Osteoblast (primary cell): ENCODE measurements around the gene ACTN3. TPM values are rescaled to one million over a fixed set of nuclear protein-coding genes. Genes with fewer than 3 reads are reported as not detected.
"Not testable (repeated sequence)": the region's sequence is repeated elsewhere in the genome, so short reads cannot be mapped to it uniquely, and the experiment has no call there.

Experiments
- DNase-seq: peaks from one replicate; pipeline ENCODE4 v3.0.0; 2011; ENCODE audit warnings: low spot score, mixed read lengths; ENCODE audit not compliant: insufficient read length; ENCODE audit errors: missing footprints
- H2AFZ ChIP-seq: 2 replicates; pipeline ENCODE4 v1.6.0; 2011; ENCODE audit warnings: mild to moderate bottlenecking, low read length
- H3K27ac ChIP-seq: 2 replicates; pipeline ENCODE4 v1.5.1; 2011; ENCODE audit warnings: mild to moderate bottlenecking, low read depth, low read length, moderate library complexity
- H3K27me3 ChIP-seq: 2 replicates; pipeline ENCODE4 v1.6.0; 2012; ENCODE audit warnings: mild to moderate bottlenecking, control low read depth, inconsistent platforms, low read length, moderate library complexity; ENCODE audit not compliant: insufficient read depth
- H3K36me3 ChIP-seq: 2 replicates; pipeline ENCODE4 v1.5.1; 2011; ENCODE audit warnings: mild to moderate bottlenecking, low read length, control low read depth, moderate library complexity; ENCODE audit not compliant: insufficient read depth
- H3K4me1 ChIP-seq: 2 replicates; pipeline ENCODE4 v1.5.1; 2011; ENCODE audit warnings: mild to moderate bottlenecking, low read length, control low read depth, moderate library complexity; ENCODE audit not compliant: insufficient read depth
- H3K4me2 ChIP-seq: 2 replicates; pipeline ENCODE4 v1.6.0; 2011; ENCODE audit warnings: mild to moderate bottlenecking, low read length; ENCODE audit not compliant: insufficient read depth
- H3K4me3 ChIP-seq: fragments of 200-600 bp; sonication (generic); 3 replicates; pipeline ENCODE4 v1.5.1; 2012; ENCODE audit warnings: mild to moderate bottlenecking, low read length, inconsistent platforms; ENCODE audit not compliant: insufficient read depth
- H3K79me2 ChIP-seq: 2 replicates; pipeline ENCODE4 v1.6.0; 2012; ENCODE audit warnings: mild to moderate bottlenecking, low read length, control low read depth, inconsistent platforms; ENCODE audit not compliant: insufficient read depth
- H3K9me3 ChIP-seq: 2 replicates; pipeline ENCODE4 v1.5.1; 2011; ENCODE audit warnings: low read depth, low read length, control low read depth
- H4K20me1 ChIP-seq: 2 replicates; pipeline ENCODE4 v1.6.0; 2012; ENCODE audit warnings: mild to moderate bottlenecking, low read length, control low read depth; ENCODE audit not compliant: insufficient read depth
- total RNA-seq: library from RNA; depleted of rRNA; stranded (reverse); fragments of >200 nt; gene quantifications from 2 replicates; pipeline ENCODE4 v1.2.3, GENCODE V29; 2012
- TF ChIP-seq, protein P1 (sequence below): IDR thresholded peaks from 2 replicates; pipeline ENCODE4 v1.5.1; 2011; ENCODE audit warnings: mild to moderate bottlenecking, low read depth, low read length, moderate library complexity; ENCODE audit errors: extremely low read depth

The ACTN3 gene
- total RNA-seq, 1 donor = under 0.01 TPM

DNA sequence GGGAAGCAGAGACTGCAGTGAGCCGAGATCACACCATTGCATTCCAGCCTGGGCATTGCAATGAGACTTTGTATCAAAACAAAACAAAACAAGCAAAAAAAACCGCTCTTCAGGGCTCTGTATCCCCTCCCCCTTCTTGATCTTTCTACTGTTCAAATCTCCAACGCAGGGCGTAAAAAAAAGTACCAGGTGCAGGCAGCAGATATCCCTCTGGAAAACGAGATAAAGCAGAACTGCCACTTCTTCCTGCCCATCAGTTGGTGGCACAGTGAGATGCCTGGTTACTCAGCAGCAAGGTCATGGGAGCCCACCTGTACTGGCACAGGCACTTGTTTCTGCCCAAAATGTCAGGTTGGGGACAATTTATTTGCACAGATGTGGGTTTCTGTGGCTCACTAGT lies 57.5 kb downstream of the ACTN3 start:
- no peaks in the 10 kb centered on the region for H3K27me3 ChIP-seq
- TF ChIP-seq, protein P1, sequence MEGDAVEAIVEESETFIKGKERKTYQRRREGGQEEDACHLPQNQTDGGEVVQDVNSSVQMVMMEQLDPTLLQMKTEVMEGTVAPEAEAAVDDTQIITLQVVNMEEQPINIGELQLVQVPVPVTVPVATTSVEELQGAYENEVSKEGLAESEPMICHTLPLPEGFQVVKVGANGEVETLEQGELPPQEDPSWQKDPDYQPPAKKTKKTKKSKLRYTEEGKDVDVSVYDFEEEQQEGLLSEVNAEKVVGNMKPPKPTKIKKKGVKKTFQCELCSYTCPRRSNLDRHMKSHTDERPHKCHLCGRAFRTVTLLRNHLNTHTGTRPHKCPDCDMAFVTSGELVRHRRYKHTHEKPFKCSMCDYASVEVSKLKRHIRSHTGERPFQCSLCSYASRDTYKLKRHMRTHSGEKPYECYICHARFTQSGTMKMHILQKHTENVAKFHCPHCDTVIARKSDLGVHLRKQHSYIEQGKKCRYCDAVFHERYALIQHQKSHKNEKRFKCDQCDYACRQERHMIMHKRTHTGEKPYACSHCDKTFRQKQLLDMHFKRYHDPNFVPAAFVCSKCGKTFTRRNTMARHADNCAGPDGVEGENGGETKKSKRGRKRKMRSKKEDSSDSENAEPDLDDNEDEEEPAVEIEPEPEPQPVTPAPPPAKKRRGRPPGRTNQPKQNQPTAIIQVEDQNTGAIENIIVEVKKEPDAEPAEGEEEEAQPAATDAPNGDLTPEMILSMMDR = no peak
- H3K4me2 ChIP-seq = no peak overlapping the region
- H3K79me2 ChIP-seq = peaks cover 3% of the 10 kb centered on the region
- H3K4me3 ChIP-seq = no peak overlapping the region
- DNase-seq = peak; percentile 30
- peaks cover 24% of the 10 kb centered on the region for H3K36me3 ChIP-seq
- H3K4me1 ChIP-seq = peaks cover 48% of the 10 kb centered on the region
- H3K27ac ChIP-seq = no peak overlapping the region
- H4K20me1 ChIP-seq = peaks cover 14% of the 10 kb centered on the region
- no peak overlapping the region for H2AFZ ChIP-seq
- H3K9me3 ChIP-seq = no peaks in the 10 kb centered on the region

DNA sequence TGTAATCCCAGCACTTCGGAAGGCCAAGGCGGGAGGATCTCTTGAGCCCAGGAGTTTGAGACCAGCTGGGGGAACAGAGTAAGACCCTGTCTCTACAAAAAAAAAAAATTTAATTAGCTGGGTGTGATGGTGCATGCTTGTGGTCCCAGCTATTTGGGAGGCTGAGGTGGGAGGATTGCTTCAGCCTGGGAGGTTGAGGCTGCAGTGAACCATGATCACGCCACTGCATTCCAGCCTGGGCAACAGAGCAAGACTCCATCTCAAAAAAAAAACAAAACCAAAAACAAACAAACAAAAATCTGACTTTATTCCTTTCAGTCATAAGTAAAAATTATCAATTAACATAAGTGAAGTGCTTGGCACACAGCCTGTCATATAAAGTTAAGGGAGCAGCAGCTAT lies 59.9 kb downstream of the ACTN3 start:
- H3K4me3 ChIP-seq, H2AFZ ChIP-seq, H3K9me3 ChIP-seq, H3K27me3 ChIP-seq, DNase-seq, H3K79me2 ChIP-seq: not testable (repeated sequence)
- Histone ChIP-seq H4K20me1 (peaks cover 10% of the 10 kb centered on the region), H3K27ac (peak overlapping the region; percentile 70), H3K4me1 (peaks cover 28% of the 10 kb centered on the region), H3K36me3 (peaks cover 15% of the 10 kb centered on the region), H3K4me2 (peak overlapping the region; percentile 29)

DNA sequence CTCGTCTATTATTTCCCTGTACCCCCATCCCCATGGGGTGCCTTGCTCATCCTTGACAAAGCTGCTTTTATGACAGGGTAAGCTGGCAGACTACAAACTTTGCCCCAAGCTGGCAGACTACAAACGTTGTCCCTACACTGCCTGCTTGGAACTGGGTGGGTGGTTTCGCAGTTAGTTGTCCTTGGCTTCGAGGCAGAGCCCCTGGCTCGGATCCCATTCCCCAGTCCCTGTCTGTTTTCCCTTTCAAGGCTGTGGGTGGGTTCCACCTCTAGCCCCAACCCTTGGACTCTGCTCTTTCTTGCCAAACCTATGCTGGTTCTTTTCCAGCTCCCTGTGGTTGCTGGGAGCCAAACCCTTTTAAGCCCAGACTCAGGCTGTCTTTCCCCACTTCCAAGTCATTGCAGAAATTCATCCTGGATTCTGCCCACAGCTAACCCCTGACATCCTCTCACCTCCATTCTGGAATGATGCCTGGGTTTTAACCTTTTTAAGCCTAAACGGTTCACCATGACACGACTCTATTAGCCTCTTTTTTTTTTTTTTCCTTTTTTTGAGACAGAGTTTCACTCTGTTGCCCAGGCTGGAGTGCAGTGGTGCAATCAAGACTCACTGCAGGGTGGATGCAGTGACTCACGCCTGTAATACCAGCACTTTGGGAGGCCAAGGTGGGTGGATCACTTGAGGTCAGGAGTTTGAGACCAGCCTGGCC lies 60.6 kb downstream of the ACTN3 start:
- Histone ChIP-seq H3K27me3 (no peaks in the 10 kb centered on the region), H2AFZ (no peak overlapping the region), H3K36me3 (peaks cover 15% of the 10 kb centered on the region), H4K20me1 (peaks cover 10% of the 10 kb centered on the region), H3K4me1 (peaks cover 21% of the 10 kb centered on the region), H3K9me3 (no peaks in the 10 kb centered on the region), H3K27ac (peak overlapping the region; percentile 70), H3K4me3 (no peak overlapping the region), H3K4me2 (peak overlapping the region; percentile 29), H3K79me2 (no peaks in the 10 kb centered on the region)
- peak; percentile 89 for DNase-seq
- TF ChIP-seq, protein P1 = no peak

DNA sequence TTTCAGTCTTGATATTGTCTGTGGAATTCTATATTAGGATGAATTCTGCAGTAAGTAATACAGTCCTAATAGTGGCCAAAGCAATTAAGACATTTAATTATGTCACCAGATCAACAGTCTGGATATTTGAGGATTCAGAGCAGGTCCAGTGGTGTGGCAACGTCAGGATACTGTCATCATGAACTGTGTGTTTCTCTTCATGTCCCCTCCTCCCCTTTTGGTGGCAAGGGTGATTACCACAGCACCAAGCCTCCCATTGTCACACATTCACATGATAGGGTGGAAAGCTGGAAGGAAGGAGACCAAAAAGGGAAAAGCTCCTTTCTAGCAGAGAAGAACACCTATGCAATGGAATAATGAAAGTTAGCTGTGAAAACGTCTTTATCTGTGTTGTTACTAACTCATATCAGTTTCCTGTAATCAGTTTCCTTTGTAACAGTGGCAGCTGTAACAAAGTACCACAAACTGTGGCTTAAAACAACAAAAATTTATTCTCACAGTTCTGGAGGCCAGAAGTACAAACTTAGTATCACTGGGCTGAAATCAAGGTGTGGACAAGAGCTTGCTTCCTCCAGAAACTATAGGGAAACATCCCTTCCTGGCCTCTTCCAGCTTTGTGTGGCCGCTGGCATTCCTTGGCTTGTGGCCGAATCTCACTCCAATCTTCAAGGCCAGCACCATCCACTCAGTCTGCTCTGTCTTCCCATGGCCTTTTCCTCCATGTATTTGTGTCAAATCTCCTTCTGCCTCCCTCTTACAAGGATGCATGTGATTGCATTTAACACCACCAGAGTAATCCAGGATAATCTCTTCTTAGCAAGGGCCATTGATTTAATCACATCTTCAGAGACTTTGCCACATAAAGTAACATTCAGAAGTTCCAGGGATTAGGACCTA lies 63.3 kb downstream of the ACTN3 start:
- no peak overlapping the region for H3K4me2 ChIP-seq
- H2AFZ ChIP-seq = no peak overlapping the region
- peaks cover 6% of the 10 kb centered on the region for H4K20me1 ChIP-seq
- no peaks in the 10 kb centered on the region for H3K9me3 ChIP-seq
- no peak overlapping the region for H3K27ac ChIP-seq
- no peak overlapping the region for H3K4me3 ChIP-seq
- DNase-seq = no peak
- no peaks in the 10 kb centered on the region for H3K27me3 ChIP-seq
- no peaks in the 10 kb centered on the region for H3K79me2 ChIP-seq
- peaks cover 13% of the 10 kb centered on the region for H3K4me1 ChIP-seq
- H3K36me3 ChIP-seq = peaks cover 6% of the 10 kb centered on the region
- TF ChIP-seq, protein P1 = no peak
